IPS-NIHi7 (cell line): ENCODE data around the gene TRPM3.
A peak's percentile ranks its signal among the peaks of the same experiment; 100 is the strongest.
"Not testable (repeated sequence)": the region's sequence is repeated elsewhere in the genome, so short reads cannot be mapped to it uniquely, and the experiment has no call there.

ENCODE experiments used
- DNase-seq: peaks from one replicate; pipeline ENCODE4 v3.0.0; 2012; ENCODE audit warnings: mixed read lengths; ENCODE audit errors: extremely low spot score

The TRPM3 gene

GRCh38 chr9:71001780-71002386, 119.5 kb downstream of the TRPM3 start:
- peak; percentile 63 for DNase-seq

GRCh38 chr9:70998962-70999361, 122.5 kb downstream of the TRPM3 start:
- DNase-seq: no peak

GRCh38 chr9:70995511-70995910, 125.9 kb downstream of the TRPM3 start:
- no peak for DNase-seq

- no peak for DNase-seq
Measured at GRCh38 chr9:70994582-70994981, 126.8 kb downstream of the TRPM3 start.

- DNase-seq: no peak
Measured at GRCh38 chr9:70988551-70988950, 132.9 kb downstream of the TRPM3 start.

- DNase-seq: no peak
Measured at GRCh38 chr9:70987986-70988385, 133.4 kb downstream of the TRPM3 start.

DNA sequence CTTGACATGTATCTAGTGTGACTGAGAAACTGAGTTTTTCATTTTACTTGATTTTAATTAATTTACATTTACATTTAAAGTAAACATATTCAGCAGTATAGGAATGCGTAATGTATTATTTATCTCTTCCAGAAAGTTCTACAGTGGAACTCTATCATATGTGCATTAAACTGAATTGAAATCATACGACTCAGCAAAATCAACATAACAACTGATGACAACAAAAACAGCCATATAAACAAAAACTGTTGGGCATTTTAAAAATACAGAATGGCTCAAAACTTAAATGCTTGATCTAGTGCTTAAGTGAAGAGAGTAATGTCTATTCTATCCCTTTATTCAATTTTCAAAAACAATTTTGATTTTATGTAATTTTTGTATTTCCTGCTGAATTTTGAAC, 134.4 kb downstream of the TRPM3 start:
- no peak for DNase-seq

DNA sequence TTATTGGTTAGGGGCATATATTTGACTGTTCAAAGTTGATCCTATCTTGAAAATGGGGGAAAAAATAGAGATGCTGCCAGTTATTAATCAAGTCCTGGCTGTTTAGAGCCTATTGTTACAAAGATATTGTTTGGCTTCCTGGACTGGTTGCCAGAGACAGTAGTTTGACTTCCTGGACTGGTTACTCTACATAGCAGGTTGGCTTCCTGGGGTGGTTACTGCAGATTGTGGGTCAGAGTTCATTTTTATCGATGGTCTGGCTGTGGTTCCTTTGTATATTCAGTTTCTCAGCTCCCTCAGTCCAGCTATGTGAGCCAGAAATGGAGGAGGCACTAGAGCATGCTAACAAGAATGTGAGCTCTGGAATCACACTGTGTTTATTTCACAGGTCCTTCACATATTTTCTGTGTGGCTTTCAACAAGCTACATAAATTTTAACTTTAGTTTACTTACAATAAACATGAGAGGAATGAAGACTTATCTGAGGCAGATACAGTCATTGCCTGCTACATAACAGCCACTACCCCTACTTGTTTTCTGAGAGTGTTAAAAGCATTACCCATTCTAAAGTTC, 137.6 kb downstream of the TRPM3 start:
- DNase-seq: no peak

DNA sequence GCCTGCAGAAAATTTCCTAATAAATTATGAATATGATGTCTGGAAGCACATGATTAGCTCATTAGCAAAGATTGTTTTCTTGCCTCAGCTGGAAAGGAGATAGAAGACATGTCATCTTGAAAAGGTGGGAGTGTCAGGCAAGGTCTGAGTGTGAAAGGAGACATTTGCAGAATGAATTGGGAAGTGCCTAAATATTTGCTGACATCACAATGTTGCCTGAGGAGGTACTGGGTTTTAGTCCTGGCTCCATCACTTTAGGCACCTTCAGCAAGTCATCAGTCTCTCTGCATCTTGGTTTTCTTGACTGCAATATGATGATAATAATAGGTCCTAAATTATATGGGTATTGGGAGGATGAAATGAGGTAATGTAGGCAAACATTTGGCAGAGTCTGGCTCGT, 140.1 kb downstream of the TRPM3 start:
- no peak for DNase-seq

DNA sequence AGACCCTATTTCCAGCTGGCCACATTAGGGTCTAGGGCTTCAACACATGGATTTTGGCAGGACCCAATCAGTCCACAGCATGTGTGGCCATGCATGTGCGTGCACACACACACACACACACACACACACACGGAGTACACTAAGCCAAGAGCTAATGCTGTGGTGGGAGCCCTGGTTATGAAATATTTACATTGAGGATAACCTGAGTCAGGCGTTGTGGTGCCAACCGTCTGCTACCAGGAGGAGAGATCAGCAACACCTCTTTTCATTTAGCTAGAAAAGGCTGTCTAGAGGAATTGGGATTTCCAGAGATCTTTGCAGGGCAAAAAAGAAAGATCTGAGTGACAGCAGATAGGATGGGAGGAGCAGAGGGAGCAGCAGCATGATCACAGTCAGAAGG, 141.5 kb downstream of the TRPM3 start:
- no peak for DNase-seq

GRCh38 chr9:70978085-70978484, 143.3 kb downstream of the TRPM3 start:
- DNase-seq: no peak

GRCh38 chr9:70975821-70976220, 145.6 kb downstream of the TRPM3 start:
- DNase-seq: no peak

- DNase-seq: no peak
Measured at GRCh38 chr9:70971723-70972122, 149.7 kb downstream of the TRPM3 start.

DNA sequence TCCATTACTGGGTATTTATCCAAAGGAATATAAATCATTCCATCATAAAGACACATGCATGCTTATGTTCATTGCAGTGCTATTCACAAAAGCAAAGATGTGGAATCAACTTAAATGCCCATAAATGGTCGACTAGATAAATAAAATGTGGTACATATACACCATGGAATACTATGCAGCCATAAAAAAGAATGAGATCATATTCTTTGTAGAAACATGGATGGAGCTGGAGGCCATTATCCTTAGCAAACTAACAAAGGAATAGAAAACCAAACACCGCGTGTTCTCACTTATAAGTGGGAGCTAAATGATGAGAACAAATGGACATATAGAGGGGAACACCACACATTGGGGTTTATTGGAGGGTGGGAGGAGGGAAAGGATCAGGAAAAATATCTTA, 155.0 kb downstream of the TRPM3 start:
- not testable (repeated sequence) for DNase-seq

DNA sequence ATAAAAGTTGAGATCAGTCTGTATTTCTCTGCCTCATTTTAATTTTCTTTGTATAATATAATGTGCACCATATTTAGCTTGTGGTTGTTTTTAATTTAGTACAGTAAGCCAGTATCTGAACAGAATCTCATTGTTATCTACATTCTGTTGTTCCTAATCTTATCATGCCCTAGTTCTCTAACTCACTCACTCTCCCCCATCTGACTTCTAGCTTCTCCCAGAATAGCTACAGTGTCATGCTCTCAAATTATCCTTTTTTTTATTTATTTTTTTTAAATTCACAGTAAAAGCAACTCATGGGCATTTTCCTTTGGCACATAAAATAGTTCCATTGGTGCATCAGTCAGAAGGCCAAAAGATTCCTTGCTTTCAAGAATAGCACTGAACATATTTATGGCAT, 156.6 kb downstream of the TRPM3 start:
- DNase-seq: no peak

GRCh38 chr9:70963554-70963953, 157.9 kb downstream of the TRPM3 start:
- DNase-seq: no peak

GRCh38 chr9:70962761-70963440, 158.5 kb downstream of the TRPM3 start:
- no peak for DNase-seq

DNA sequence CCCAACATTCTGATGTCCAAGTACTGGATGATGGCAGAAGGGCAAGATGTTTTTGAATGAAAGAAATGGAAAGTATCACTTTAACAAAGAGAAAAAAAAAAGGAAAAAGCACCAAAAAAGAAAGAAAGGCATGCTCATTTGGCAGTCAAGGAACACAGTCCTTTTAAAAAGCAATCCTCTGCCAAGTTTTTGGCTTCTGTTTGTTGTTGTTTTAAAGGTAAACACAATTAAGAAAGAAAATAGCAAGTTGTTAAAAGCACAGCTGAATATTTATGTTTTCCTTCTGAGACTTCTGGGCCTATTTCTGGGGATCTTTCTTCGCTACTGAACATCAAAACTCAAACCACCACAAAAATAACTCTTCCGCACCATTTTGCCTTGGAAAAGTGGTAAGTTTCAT, 162.1 kb downstream of the TRPM3 start:
- DNase-seq: no peak

DNA sequence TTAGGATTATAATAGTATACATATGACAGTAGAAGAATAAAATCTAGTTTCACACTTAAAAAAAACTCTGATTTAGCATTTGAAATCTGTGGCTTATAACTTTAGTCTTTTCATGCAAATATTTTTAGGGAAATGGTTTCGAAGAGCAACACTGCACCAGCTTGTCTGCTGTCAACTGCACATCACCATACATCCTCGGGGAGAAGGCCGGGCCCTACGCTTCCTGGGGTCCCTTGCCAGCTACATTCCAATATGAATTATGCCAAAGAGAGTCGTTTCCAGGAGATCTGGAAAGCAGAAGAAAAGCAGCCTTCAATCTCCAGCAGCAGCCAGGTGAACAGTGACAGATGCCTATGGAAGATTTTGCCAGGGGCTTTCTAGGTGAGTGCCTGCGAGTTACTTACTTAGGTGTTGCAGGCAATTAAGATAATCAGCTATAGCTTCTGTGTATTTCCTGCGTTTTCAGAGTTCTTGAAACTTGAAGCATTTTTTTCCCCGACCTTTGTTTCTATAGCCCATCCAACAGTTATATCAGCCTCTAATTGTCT, 166.8 kb downstream of the TRPM3 start:
- no peak for DNase-seq

- DNase-seq: peak; percentile 61
Measured at GRCh38 chr9:70954126-70954525, 167.3 kb downstream of the TRPM3 start.

- no peak for DNase-seq
Measured at GRCh38 chr9:70951749-70952727, 169.4 kb downstream of the TRPM3 start.

DNA sequence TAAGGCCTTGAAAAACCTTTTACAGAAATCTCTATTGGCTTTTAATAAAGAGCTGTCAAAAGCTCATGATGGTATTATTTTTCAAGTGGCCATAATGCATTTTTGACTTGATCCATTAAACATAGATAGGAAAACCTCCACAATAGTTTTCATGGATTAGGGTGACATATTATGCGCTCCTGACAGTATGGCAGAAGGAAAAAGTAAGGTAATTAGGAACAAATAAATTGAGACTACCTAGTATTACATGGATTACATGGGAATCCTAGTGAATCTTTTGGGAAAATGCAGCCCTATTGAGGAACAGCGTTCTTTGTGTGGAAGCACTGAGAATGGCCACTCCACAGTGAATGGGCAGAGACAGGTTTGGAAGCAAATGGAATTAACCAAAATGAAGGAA, 171.2 kb downstream of the TRPM3 start:
- no peak for DNase-seq
